Measurements from ENCODE around the gene CD81. TPM values are rescaled to one million over a fixed set of nuclear protein-coding genes. Genes with fewer than 3 reads are reported as not detected.

The CD81 gene
- total RNA-seq, 2 donors from 2014 or later = 616 to 784 TPM

DNA sequence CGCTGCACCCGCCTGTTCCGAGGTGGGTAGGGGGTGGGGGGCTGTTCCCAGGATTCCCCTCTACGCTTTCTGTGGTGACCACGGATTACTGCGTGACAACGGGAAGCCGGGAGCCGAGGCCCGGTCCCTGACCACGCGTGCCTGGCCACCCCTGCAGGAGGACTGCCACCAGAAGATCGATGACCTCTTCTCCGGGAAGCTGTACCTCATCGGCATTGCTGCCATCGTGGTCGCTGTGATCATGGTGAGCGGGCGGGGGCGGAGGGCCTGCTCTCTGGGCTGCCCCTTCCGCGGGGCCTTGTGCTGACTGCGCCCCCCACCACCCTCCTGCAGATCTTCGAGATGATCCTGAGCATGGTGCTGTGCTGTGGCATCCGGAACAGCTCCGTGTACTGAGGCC is 19.4 kb downstream of the CD81 start:
- intact Hi-C loops (cut with DNase I) = loop anchor here in 1 of 2 donors (10.0 kb wide), 1 partner anchor 842 kb away; no protein-coding TSS in a partner anchor
- DNase-seq (ENCODE audit: low spot score) = no peak

DNA sequence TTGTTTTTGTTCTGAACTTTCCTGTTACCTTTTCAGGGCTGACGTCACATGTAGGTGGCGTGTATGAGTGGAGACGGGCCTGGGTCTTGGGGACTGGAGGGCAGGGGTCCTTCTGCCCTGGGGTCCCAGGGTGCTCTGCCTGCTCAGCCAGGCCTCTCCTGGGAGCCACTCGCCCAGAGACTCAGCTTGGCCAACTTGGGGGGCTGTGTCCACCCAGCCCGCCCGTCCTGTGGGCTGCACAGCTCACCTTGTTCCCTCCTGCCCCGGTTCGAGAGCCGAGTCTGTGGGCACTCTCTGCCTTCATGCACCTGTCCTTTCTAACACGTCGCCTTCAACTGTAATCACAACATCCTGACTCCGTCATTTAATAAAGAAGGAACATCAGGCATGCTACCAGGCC is 19.9 kb downstream of the CD81 start:
- intact Hi-C loops (cut with DNase I) = loop anchor here in 1 of 2 donors (10.0 kb wide), 1 partner anchor 842 kb away; no protein-coding TSS in a partner anchor
- no peak for DNase-seq (ENCODE audit: low spot score)

DNA sequence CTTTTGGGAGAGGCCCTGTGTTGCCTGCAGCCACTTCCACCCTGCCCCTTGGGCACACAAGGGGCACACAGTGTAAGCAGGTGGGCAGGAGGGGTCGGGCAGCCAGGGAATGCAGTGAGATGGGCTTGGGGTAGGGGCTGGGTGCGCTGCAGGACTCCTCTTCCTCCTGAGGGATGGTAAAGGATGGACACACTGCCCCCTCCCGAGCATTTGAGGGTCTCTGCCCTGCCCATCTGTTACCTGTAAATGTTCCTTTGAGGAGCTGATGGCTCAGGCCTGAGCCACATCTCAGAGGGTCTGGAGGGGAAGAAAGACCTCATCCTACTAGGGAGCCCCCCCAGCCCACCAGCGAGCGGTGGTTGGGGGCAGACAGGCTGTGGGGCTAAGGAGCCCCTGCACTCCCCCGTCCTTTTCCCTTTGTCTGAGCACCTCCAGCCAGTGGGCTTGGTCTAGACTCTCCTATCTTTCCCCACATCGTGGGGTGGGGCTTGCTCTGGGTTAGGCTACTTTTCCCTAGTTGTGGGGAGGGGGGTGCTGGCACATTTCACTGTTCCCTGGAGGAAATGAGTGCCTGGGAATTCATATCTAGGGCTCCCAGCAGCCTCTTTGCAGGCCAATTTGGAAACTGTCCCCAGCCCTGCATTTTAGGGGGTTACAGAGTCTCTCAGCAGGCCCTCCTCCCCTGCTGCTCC is 21.7 kb downstream of the CD81 start:
- intact Hi-C loops (cut with DNase I) = loop anchor here in 1 of 2 donors (10.0 kb wide), 1 partner anchor 844 kb away; no protein-coding TSS in a partner anchor
- no peak for DNase-seq (ENCODE audit: low spot score)

- peak; percentile 89 for DNase-seq (ENCODE audit: low spot score)
Observed at GRCh38 chr11:2399488-2400068, 22.5 kb downstream of the CD81 start.

DNA sequence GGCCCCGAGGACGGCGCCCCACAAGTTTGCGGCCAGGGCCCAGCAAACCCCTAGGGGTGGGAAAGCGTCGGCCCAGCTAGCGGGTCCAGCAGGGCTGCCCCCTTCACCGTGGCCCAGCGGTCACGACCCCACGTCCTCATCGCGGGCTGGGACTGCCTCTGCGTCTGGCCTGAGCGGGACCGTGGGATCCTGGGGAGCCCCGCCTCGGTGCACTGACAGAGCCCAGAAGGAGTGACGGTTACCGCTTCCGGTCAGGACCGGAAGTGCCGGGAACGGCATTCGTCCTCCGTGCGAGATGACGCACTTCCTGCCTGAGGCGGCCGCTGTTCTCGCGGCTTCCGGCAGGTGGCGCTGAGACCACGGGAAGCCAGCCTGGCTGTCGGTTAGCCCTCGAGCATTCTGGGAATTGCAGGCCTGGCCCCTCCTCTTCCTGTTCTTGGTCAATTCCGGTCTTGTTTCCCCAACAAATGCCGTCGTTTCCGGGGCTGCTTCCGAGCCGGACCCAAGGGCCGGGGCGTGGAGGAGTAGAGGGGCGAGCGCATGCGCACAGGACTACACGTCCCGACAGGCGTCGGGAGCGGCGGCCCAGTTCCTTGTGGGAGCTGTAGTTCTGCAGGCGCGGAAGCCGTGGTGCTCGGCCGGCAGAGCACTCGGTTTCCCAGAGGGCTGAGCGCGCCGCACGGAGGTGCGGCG is 23.1 kb downstream of the CD81 start, which contains the start of gene TSSC4:
Gene TSSC4, plus strand, starts transcription at position 682 of the 693 bp plus-strand sequence. CDS start 1,884 bp downstream, outside the sequence.
- DNase-seq (ENCODE audit: low spot score) = peak; percentile 100
- intact Hi-C loops (cut with DNase I) = no loop called here

More at GRCh38 chr11:2399488-2400068, 22.5 kb downstream of the CD81 start:
- intact Hi-C loops (cut with DNase I) = loop anchor here in 1 of 2 donors (10.0 kb wide), 1 partner anchor 845 kb away; no protein-coding TSS in a partner anchor

DNA sequence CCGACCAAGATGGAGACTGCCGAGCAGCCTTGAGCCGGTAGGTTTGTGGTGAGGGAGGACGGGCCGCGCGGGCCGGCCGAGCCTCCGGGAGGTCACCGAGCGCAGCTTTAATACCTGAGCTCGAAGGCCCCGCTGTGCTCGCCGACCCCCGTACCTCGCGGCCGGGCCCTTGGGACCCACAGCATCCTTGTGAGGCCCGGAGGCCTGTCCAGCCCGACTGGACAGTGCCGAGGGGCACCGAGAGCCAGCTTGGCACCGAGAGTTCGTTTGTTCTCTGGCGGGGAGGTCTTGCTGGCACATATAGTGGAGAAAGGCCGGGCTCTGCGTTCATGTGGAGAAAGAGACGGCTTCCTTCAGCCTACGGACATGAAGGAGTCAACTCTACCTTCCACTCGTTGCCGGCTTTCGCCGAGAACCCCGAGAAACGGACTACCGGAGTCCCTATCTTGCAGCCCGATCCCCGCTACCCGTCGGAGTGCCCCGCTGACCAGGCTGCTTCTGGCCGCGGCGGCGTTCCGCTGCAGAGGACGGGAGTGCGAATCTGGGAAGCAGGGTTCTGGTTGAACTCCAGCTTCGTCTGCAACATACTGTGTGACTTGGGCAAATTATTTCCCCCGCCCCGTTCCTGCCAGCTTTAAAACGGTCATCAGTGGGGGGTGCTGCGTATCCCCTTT is 23.8 kb downstream of the CD81 start:
- intact Hi-C loops (cut with DNase I) = no loop called here
- DNase-seq (ENCODE audit: low spot score) = no peak

GRCh38 chr11:2401436-2401984 is 24.4 kb downstream of the CD81 start:
- intact Hi-C loops (cut with DNase I) = no loop called here
- DNase-seq (ENCODE audit: low spot score) = no peak

- DNase-seq (ENCODE audit: low spot score) = no peak
- intact Hi-C loops (cut with DNase I) = no loop called here
Observed at GRCh38 chr11:2402106-2402505, 25.0 kb downstream of the CD81 start.

GRCh38 chr11:2402890-2403645 is 26.0 kb downstream of the CD81 start:
- DNase-seq (ENCODE audit: low spot score) = no peak
- intact Hi-C loops (cut with DNase I) = no loop called here

GRCh38 chr11:2404735-2405196 is 27.7 kb downstream of the CD81 start:
- no peak for DNase-seq (ENCODE audit: low spot score)
- intact Hi-C loops (cut with DNase I) = no loop called here

GRCh38 chr11:2406451-2406850 is 29.3 kb downstream of the CD81 start:
- intact Hi-C loops (cut with DNase I) = loop anchor here in 1 of 2 donors (1.0 kb wide), 1 partner anchor 28 kb away; no protein-coding TSS in a partner anchor
- no peak for DNase-seq (ENCODE audit: low spot score)

DNA sequence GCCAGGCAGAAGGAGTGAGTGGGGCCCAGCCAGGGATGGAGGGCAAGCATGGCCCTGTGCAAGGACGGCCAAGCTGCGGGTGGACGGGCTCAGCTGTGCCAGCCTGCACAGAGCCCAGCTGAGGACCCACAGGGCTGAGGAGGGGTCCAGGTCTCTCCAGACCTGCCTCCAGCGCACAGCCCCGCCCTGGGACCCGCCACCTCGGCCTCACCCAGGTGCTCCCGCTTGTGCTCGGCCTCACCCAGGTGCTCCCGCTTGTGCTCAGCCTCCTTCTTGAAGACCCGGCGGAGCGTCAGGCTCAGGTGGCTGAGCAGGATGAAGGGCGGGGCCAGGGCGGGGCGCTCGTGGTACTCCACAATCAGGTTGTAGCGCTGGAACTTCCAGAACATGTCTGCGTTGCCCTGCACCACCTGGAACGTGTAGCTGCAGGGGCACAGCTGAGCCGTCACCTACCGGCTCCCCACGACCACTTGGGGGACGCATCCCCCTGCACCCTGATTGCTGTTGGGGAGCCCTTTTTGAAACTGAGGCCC is 29.8 kb downstream of the CD81 start:
- no peak for DNase-seq (ENCODE audit: low spot score)
- intact Hi-C loops (cut with DNase I) = loop anchor here in 1 of 2 donors (1.0 kb wide), 1 partner anchor 27 kb away; no protein-coding TSS in a partner anchor

DNA sequence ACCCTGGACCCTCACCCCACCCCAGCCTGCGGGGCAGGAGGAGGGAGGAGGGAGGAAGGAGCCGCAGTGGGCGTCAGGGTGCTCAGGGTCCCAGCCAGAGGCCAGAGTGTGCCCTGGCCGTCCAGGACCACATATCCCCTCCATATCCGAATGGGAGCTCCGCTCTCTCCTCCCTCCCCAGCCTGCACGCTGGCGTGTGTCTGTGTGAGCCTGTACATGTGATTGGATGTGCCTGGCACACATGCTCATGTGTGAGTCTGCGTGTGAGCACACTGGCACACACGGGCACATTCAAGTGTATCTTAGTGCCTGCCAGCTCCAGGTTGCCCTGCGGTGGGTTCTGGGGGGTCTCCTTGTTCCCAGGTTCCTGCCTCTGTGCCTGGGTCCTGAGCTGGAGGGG is 31.6 kb downstream of the CD81 start:
- intact Hi-C loops (cut with DNase I) = no loop called here
- DNase-seq (ENCODE audit: low spot score) = no peak

GRCh38 chr11:2409126-2409525 is 32.0 kb downstream of the CD81 start:
- DNase-seq (ENCODE audit: low spot score) = no peak
- intact Hi-C loops (cut with DNase I) = no loop called here

DNA sequence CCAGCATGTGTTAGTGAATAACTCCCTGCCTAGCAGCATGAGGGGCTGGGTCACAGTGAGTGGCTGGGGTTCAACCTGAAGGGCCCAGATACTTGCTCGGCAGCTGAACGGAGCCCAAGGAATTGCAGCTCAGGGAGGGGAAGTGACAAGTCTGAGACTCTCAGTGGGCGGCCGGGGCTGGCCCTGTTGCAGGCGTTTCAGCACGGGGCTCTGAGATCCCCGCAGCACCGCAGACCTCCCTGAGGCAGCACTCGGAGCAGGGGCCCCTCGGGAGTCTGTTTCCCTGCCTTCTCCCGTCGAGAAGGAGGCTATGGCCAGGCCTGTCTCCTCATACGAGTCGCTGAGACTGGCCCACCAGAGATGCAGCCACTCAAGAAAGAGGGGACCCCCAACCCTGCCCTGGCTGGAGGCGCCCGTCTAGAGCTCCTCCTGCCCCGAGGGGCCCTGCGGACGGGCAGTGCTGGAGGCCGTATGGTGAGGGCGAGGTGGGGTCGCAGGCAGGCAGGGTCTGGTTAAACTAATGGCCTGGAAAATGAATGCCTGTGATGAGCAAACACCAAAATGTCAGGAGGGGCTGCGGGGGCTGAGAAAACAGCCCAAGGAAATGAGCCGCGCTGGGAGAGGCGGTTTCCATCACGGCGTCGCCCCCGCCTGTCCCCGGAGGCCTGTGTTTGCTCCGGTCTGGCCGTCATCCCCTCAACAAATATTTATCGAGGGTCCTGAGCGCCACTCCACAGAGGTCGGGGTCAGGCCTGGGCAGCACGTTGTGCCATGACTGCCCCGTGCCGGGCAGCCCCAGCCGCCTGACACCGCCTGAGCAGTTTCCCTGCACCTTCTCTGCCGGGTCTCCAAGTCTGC is 32.7 kb downstream of the CD81 start:
- no peak for DNase-seq (ENCODE audit: low spot score)
- intact Hi-C loops (cut with DNase I) = no loop called here

- intact Hi-C loops (cut with DNase I) = no loop called here
- no peak for DNase-seq (ENCODE audit: low spot score)
Observed at GRCh38 chr11:2410616-2411015, 33.5 kb downstream of the CD81 start.
